ENCODE data around the gene FARS2. TPM values are rescaled to one million over a fixed set of nuclear protein-coding genes. Genes with fewer than 3 reads are reported as not detected.
A peak's percentile ranks its signal among the peaks of the same experiment; 100 is the strongest.

The FARS2 gene
- total and polyA plus RNA-seq, 2 donors (not counting 3 experiments of a cell fraction or from before 2014, with no cell fraction given), result 20.2 to 20.5 TPM

DNA sequence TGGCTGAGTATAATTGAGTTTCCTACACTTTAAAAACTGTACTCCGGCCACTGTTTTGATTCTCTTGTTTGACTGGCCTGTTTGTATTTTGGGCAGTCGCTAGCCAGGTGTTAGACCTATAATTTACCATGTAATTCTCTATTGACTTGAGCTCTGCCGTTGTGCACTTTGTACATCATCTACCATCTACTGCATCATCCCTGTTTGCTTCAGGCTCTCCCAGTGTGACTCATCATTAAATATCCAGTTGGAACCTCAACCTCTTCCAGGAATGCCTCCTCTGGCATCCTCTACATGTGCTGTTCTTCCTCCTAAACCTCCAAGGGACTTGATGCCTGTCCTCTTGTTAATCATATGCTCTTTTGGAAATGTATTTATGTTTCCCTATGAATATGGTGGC is 72.3 kb downstream of the FARS2 start:
- dilution Hi-C loops (cut with MboI; ENCODE audit: extremely low pct_ligation_motif_present, low sequenced_read_pairs) (no loop called here), intact Hi-C loops (cut with micrococcal nuclease) (loop anchor here (2.0 kb wide), 1 partner anchor 71 kb away; no protein-coding TSS in a partner anchor)
- peaks cover 3% of the 10 kb centered on the region for H4K20me1 ChIP-seq (replicated peaks; ENCODE audit: control insufficient read depth, extremely low read depth, insufficient read depth, low read length)
- H3K4me3 ChIP-seq (replicated peaks in 1 of 3; ENCODE audit: insufficient read depth in 1 of 3, low read depth in 1 of 3, low read length in 3 of 3), result no peak overlapping the region
- H2AFZ ChIP-seq (ENCODE audit: low read depth, low read length), result no peak overlapping the region
- H3K9ac ChIP-seq (replicated peaks; ENCODE audit: extremely low read depth, insufficient read depth, low read length), result no peak overlapping the region
- no peak for DNase-seq (ENCODE audit: low read depth, low spot score)
- no peaks in the 10 kb centered on the region for H3K79me2 ChIP-seq (ENCODE audit: control insufficient read depth, insufficient read depth, low read length)
- ChIA-PET POLR2A (no interaction called here), CTCF (interaction anchor here (1.2 to 1.4 kb wide), 2 partner anchors 36 to 46 kb away, joined by 3 to 5 read pairs; no protein-coding TSS in a partner anchor)
- no TSS peak for BruUV-seq (replicated peaks)
- peak overlapping the region; percentile 32 for H3K4me2 ChIP-seq (ENCODE audit: insufficient read depth, low read length)
- H3K9me1 ChIP-seq (replicated peaks; ENCODE audit: control insufficient read depth, extremely low read depth, insufficient read depth, low read length), result no peaks in the 10 kb centered on the region
- FAIRE-seq, result no peak
- no peaks in the 10 kb centered on the region for H3K9me3 ChIP-seq (replicated peaks; ENCODE audit: control insufficient read depth, insufficient read depth, low read length)
- H3K27me3 ChIP-seq (ENCODE audit: control insufficient read depth in 2 of 2, insufficient read depth in 2 of 2, low read length in 2 of 2), result no peaks in the 10 kb centered on the region
- H3K36me3 ChIP-seq (ENCODE audit: control insufficient read depth in 2 of 2, extremely low read depth in 1 of 2, insufficient read depth in 2 of 2, low read length in 2 of 2), result no peaks in the 10 kb centered on the region
- TF ChIP-seq, protein P1, sequence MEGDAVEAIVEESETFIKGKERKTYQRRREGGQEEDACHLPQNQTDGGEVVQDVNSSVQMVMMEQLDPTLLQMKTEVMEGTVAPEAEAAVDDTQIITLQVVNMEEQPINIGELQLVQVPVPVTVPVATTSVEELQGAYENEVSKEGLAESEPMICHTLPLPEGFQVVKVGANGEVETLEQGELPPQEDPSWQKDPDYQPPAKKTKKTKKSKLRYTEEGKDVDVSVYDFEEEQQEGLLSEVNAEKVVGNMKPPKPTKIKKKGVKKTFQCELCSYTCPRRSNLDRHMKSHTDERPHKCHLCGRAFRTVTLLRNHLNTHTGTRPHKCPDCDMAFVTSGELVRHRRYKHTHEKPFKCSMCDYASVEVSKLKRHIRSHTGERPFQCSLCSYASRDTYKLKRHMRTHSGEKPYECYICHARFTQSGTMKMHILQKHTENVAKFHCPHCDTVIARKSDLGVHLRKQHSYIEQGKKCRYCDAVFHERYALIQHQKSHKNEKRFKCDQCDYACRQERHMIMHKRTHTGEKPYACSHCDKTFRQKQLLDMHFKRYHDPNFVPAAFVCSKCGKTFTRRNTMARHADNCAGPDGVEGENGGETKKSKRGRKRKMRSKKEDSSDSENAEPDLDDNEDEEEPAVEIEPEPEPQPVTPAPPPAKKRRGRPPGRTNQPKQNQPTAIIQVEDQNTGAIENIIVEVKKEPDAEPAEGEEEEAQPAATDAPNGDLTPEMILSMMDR (IDR thresholded peaks at IDR 0.05; ENCODE audit: extremely low read depth in 1 of 2, insufficient read depth in 1 of 2, low read depth in 1 of 2, low read length in 2 of 2), result no peak
- no peak for TF ChIP-seq EZH2 (IDR thresholded peaks at IDR 0.05; ENCODE audit: borderline replicate concordance, low read depth, low read length, severe bottlenecking)
- TF ChIP-seq, protein P2, sequence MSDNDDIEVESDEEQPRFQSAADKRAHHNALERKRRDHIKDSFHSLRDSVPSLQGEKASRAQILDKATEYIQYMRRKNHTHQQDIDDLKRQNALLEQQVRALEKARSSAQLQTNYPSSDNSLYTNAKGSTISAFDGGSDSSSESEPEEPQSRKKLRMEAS (IDR thresholded peaks at IDR 0.05; ENCODE audit: insufficient read depth, insufficient read length), result no peak
- TF ChIP-seq POLR2A (IDR thresholded peaks at IDR 0.05; ENCODE audit: low read depth, low read length), result no peak
- TF ChIP-seq GATA2 (IDR thresholded peaks at IDR 0.05; ENCODE audit: insufficient read depth, insufficient read length, low read depth, low read length), result no peak
- no peak for TF ChIP-seq FOS (IDR thresholded peaks at IDR 0.05; ENCODE audit: borderline replicate concordance, insufficient read depth, low read length)
- TF ChIP-seq MYC (IDR thresholded peaks at IDR 0.05; ENCODE audit: low read depth, low read length), result no peak
- peak overlapping the region; percentile 66 for H3K27ac ChIP-seq (ENCODE audit: insufficient read depth, low read depth, low read length)
- peaks cover 15% of the 10 kb centered on the region for H3K4me1 ChIP-seq (ENCODE audit: control insufficient read depth, extremely low read depth, insufficient read depth, low read length)
